HepG2 (cell line): ENCODE data around the gene UTP15. TPM values are rescaled to one million over a fixed set of nuclear protein-coding genes. Genes with fewer than 3 reads are reported as not detected.
A peak's percentile ranks its signal among the peaks of the same experiment; 100 is the strongest.

Source experiments
- DMAP1 ChIP-seq: IDR thresholded peaks from 2 replicates; pipeline ENCODE4 v1.6.1; 2016
- DNMT3B ChIP-seq: conservative IDR thresholded peaks from 2 replicates; pipeline ENCODE4 v1.6.1; 2016; ENCODE audit warnings: missing biosample characterization, control low read depth
- EEA1 ChIP-seq: sonication (generic); formaldehyde crosslinking; IDR thresholded peaks from 2 replicates; pipeline ENCODE4 v1.5.1; 2020; ENCODE audit warnings: mild to moderate bottlenecking, missing genetic modification reagents, borderline replicate concordance
- ELF4 ChIP-seq: sonication (generic); formaldehyde crosslinking; IDR thresholded peaks from 2 replicates; pipeline ENCODE4 v1.5.0; 2020; ENCODE audit warnings: missing genetic modification reagents, mild to moderate bottlenecking, moderate library complexity, borderline replicate concordance
- GABPB1 ChIP-seq: IDR thresholded peaks from 2 replicates; pipeline ENCODE4 v1.6.1; 2016; ENCODE audit warnings: mild to moderate bottlenecking, missing genetic modification reagents, moderate library complexity, missing compliant biosample characterization
- HIVEP1 ChIP-seq: sonication (generic); formaldehyde crosslinking; IDR thresholded peaks from 2 replicates; pipeline ENCODE4 v1.4.0; 2020; ENCODE audit warnings: mild to moderate bottlenecking, missing genetic modification reagents
- KAT2B ChIP-seq: fragments of 150-350 bp; IDR thresholded peaks from 2 replicates; pipeline ENCODE4 v1.6.1; 2014; ENCODE audit warnings: low read depth, low read length, borderline replicate concordance
- MTF1 ChIP-seq: sonication (generic); formaldehyde crosslinking; IDR thresholded peaks from 2 replicates; pipeline ENCODE4 v1.5.0; 2020; ENCODE audit warnings: missing genetic modification reagents
- RFX3 ChIP-seq: IDR thresholded peaks from 2 replicates; pipeline ENCODE4 v1.6.1; 2016; ENCODE audit warnings: missing biosample characterization, missing genetic modification reagents
- SOX6 ChIP-seq, 2 experiments: fragments of 450-650 bp in 1 of 2; sonication (generic) in 1 of 2; formaldehyde crosslinking in 1 of 2; IDR thresholded peaks; 2 replicates each; pipeline versions ENCODE4 v1.4.0 to v1.6.1; 2017 to 2020; ENCODE audit warnings: antibody characterized with exemption in 1 of 2, mild to moderate bottlenecking in 1 of 2, missing genetic modification reagents in 1 of 2
- ZNF333 ChIP-seq: sonication (generic); formaldehyde crosslinking; IDR thresholded peaks from 2 replicates; pipeline ENCODE4 v1.4.0; 2020; ENCODE audit warnings: mild to moderate bottlenecking, missing genetic modification reagents, borderline replicate concordance
- ZNF343 ChIP-seq: sonication (generic); formaldehyde crosslinking; IDR thresholded peaks from 2 replicates; pipeline ENCODE4 v1.4.0; 2020; ENCODE audit warnings: mild to moderate bottlenecking, missing genetic modification reagents
- ZNF350 ChIP-seq: sonication (generic); formaldehyde crosslinking; IDR thresholded peaks from 2 replicates; pipeline ENCODE4 v1.4.0; 2020; ENCODE audit warnings: mild to moderate bottlenecking, low read depth, missing genetic modification reagents, borderline replicate concordance
- ZNF44 ChIP-seq: sonication (generic); formaldehyde crosslinking; IDR thresholded peaks from 2 replicates; pipeline ENCODE4 v1.5.1; 2020; ENCODE audit warnings: mild to moderate bottlenecking, missing genetic modification reagents
- ZNF773 ChIP-seq: sonication (generic); formaldehyde crosslinking; IDR thresholded peaks from 2 replicates; pipeline ENCODE4 v1.4.0; 2020; ENCODE audit warnings: missing genetic modification reagents, borderline replicate concordance
- ZZZ3 ChIP-seq: sonication (generic); formaldehyde crosslinking; IDR thresholded peaks from 2 replicates; pipeline ENCODE4 v1.4.0; 2020; ENCODE audit warnings: missing genetic modification reagents, mild to moderate bottlenecking, borderline replicate concordance
- polyA plus RNA-seq, 8 experiments: library from polyadenylated mRNA; depleted of rRNA in 3 of 8; stranded (reverse) in 7 of 8; unstranded in 1 of 8; fragments of >200 nt; fragmentation: Illumina TruSeq in 4 of 8; extraction: Trizol in 4 of 8; gene quantifications; 2 replicates each; pipeline versions ENCODE4 v1.2.1 to v1.2.3, GENCODE V29; 2011 to 2016; ENCODE audit warnings: low read depth in 4 of 8, missing spikeins in 1 of 8, mixed read lengths in 1 of 8; ENCODE audit not compliant: insufficient read depth in 1 of 8
- total RNA-seq, 5 experiments: library from RNA; depleted of rRNA; stranded (reverse); fragments of >200 nt; fragmentation: Illumina TruSeq; extraction: Trizol; gene quantifications; 2 replicates each; pipeline ENCODE4 v1.2.3, GENCODE V29; 2016; ENCODE audit warnings: low read depth in 1 of 5
- TF ChIP-seq, protein P1 (sequence below): sonication (generic); formaldehyde crosslinking; conservative IDR thresholded peaks from 2 replicates; pipeline ENCODE4 v1.4.0; 2020; ENCODE audit warnings: mild to moderate bottlenecking, missing genetic modification reagents, moderate library complexity
- TF ChIP-seq, protein P2 (sequence below): IDR thresholded peaks from 2 replicates; pipeline ENCODE4 v1.6.1; 2016
- TF ChIP-seq, protein P3 (sequence below), 2 experiments: sonication (generic) in 1 of 2; formaldehyde crosslinking in 1 of 2; IDR thresholded peaks; 2 replicates each; pipeline versions ENCODE4 v1.4.0 to v1.6.1; 2018 to 2020; ENCODE audit warnings: missing genetic modification reagents in 2 of 2, borderline replicate concordance in 1 of 2, low read depth in 1 of 2, mild to moderate bottlenecking in 1 of 2, missing biosample characterization in 1 of 2
- TF ChIP-seq, protein P4 (sequence below): sonication (generic); formaldehyde crosslinking; IDR thresholded peaks from 2 replicates; pipeline ENCODE4 v1.8.1; 2023; ENCODE audit warnings: mild to moderate bottlenecking, missing genetic modification reagents, borderline replicate concordance
- TF ChIP-seq, protein P5 (sequence below): sonication (generic); formaldehyde crosslinking; IDR thresholded peaks from 2 replicates; pipeline ENCODE4 v1.4.0; 2020; ENCODE audit warnings: missing genetic modification reagents, borderline replicate concordance

Gene UTP15
- total and polyA plus RNA-seq, 2 of the 13 experiments (the other 11 are each of a cell fraction or from before 2014, with no cell fraction given) = 7.3 to 35.8 TPM

DNA sequence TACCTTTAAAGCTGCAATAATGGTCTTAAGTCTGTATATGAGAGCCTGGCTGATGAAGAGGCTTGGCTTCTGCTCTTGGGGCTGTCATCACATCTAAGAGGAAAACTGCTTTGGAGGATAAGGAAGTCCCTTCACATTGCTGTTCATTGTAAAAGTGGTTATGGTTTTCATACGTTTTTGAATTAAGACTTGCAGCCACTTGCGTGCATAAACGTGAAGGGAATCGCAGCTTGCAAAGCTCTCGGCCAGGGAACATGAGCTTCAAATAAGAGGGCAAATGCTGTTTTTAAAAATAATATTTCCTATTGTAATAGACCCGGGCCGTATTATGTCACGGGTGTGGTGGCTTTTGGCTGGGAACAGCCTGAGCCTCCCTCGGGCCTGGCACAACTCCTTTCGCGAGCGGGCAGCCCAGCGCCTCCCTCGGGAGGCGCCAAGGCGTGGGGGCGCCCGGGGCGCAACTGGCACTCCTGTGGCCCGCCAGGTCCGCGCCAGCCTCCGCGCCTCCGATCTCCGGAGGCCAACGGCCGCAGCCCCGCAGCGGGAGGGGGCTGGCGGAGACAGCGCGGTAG is 59.9 kb downstream of the UTP15 start (continued):
- TF ChIP-seq SOX6 (IDR thresholded peaks at IDR 0.05) (no peak), SOX6 (CRISPR knock-in tag; IDR thresholded peaks at IDR 0.05) (no peak), ZNF44 (CRISPR knock-in tag) (no peak), HIVEP1 (CRISPR knock-in tag) (no peak), EEA1 (no peak), DMAP1 (CRISPR knock-in tag) (no peak; the same call in 1 of the 2 replicates), ZNF343 (CRISPR knock-in tag) (no peak), GABPB1 (peak; percentile 48; the same call in 1 of the 2 replicates), KAT2B (no peak), MTF1 (CRISPR knock-in tag) (no peak), ZNF350 (CRISPR knock-in tag) (no peak), ELF4 (CRISPR knock-in tag) (no peak), ZNF773 (CRISPR knock-in tag) (no peak), DNMT3B (CRISPR knock-in tag) (no peak), ZNF333 (CRISPR knock-in tag) (no peak), RFX3 (CRISPR knock-in tag) (no peak), ZZZ3 (CRISPR knock-in tag) (no peak)
- TF ChIP-seq, protein P1, sequence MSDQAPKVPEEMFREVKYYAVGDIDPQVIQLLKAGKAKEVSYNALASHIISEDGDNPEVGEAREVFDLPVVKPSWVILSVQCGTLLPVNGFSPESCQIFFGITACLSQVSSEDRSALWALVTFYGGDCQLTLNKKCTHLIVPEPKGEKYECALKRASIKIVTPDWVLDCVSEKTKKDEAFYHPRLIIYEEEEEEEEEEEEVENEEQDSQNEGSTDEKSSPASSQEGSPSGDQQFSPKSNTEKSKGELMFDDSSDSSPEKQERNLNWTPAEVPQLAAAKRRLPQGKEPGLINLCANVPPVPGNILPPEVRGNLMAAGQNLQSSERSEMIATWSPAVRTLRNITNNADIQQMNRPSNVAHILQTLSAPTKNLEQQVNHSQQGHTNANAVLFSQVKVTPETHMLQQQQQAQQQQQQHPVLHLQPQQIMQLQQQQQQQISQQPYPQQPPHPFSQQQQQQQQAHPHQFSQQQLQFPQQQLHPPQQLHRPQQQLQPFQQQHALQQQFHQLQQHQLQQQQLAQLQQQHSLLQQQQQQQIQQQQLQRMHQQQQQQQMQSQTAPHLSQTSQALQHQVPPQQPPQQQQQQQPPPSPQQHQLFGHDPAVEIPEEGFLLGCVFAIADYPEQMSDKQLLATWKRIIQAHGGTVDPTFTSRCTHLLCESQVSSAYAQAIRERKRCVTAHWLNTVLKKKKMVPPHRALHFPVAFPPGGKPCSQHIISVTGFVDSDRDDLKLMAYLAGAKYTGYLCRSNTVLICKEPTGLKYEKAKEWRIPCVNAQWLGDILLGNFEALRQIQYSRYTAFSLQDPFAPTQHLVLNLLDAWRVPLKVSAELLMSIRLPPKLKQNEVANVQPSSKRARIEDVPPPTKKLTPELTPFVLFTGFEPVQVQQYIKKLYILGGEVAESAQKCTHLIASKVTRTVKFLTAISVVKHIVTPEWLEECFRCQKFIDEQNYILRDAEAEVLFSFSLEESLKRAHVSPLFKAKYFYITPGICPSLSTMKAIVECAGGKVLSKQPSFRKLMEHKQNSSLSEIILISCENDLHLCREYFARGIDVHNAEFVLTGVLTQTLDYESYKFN (CRISPR knock-in tag) = peak; percentile 24; the same call in 1 of the 2 replicates
- TF ChIP-seq, protein P2, sequence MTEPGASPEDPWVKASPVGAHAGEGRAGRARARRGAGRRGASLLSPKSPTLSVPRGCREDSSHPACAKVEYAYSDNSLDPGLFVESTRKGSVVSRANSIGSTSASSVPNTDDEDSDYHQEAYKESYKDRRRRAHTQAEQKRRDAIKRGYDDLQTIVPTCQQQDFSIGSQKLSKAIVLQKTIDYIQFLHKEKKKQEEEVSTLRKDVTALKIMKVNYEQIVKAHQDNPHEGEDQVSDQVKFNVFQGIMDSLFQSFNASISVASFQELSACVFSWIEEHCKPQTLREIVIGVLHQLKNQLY (CRISPR knock-in tag) = no peak
- TF ChIP-seq, protein P3, sequence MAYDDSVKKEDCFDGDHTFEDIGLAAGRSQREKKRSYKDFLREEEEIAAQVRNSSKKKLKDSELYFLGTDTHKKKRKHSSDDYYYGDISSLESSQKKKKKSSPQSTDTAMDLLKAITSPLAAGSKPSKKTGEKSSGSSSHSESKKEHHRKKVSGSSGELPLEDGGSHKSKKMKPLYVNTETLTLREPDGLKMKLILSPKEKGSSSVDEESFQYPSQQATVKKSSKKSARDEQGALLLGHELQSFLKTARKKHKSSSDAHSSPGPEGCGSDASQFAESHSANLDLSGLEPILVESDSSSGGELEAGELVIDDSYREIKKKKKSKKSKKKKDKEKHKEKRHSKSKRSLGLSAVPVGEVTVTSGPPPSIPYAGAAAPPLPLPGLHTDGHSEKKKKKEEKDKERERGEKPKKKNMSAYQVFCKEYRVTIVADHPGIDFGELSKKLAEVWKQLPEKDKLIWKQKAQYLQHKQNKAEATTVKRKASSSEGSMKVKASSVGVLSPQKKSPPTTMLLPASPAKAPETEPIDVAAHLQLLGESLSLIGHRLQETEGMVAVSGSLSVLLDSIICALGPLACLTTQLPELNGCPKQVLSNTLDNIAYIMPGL (CRISPR knock-in tag; IDR thresholded peaks at IDR 0.05; ENCODE audit: borderline replicate concordance in 1 of 2, low read depth in 1 of 2) = no peak
- TF ChIP-seq, protein P4, sequence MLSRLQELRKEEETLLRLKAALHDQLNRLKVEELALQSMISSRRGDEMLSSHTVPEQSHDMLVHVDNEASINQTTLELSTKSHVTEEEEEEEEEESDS (CRISPR knock-in tag) = no peak
- TF ChIP-seq, protein P5, sequence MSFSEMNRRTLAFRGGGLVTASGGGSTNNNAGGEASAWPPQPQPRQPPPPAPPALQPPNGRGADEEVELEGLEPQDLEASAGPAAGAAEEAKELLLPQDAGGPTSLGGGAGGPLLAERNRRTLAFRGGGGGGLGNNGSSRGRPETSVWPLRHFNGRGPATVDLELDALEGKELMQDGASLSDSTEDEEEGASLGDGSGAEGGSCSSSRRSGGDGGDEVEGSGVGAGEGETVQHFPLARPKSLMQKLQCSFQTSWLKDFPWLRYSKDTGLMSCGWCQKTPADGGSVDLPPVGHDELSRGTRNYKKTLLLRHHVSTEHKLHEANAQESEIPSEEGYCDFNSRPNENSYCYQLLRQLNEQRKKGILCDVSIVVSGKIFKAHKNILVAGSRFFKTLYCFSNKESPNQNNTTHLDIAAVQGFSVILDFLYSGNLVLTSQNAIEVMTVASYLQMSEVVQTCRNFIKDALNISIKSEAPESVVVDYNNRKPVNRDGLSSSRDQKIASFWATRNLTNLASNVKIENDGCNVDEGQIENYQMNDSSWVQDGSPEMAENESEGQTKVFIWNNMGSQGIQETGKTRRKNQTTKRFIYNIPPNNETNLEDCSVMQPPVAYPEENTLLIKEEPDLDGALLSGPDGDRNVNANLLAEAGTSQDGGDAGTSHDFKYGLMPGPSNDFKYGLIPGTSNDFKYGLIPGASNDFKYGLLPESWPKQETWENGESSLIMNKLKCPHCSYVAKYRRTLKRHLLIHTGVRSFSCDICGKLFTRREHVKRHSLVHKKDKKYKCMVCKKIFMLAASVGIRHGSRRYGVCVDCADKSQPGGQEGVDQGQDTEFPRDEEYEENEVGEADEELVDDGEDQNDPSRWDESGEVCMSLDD (CRISPR knock-in tag) = no peak
